Stimulated activated CD8-positive, alpha-beta memory T cell treated with anti-CD3 and anti-CD28 coated beads, Interleukin-4, amount 100 ng/mL, for 1 hour (primary cell): ENCODE measurements around the gene TAGLN3.
A peak's percentile ranks its signal among the peaks of the same experiment; 100 is the strongest.

Source experiments
- DNase-seq, 2 donors: peaks; one replicate each; pipeline ENCODE4 v3.0.0-alpha.2; 2020; ENCODE audit warnings: low read depth in 2 of 2, low spot score in 1 of 2

TAGLN3 gene

DNA sequence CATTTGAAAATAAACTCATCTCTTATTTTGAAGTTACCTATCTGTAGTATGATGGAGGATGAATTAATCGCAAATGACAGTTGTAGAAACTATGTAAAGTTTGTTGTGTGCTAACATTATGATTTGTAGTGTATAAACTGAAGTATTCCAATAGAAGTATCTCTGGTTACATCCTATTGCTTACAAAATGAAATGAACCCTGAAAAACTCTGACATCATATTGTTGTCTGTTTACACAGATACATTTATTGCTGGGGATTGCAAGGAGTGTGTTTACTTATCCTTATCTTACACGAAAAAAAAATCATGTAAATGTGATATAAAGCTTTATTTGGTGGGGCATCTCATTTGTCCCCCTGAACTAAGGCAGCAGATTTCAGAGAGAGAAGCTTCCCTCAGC, 22.5 kb upstream of the TAGLN3 start:
- DNase-seq, result no peak

GRCh38 chr3:111978583-111979433, 19.9 kb upstream of the TAGLN3 start, which contains the start of gene ABHD10:
Gene ABHD10, plus strand, starts transcription at chr3:111979026. Its CDS starts 36 bp downstream, at chr3:111979062.
- DNase-seq, result peak; percentile 93 to 96

GRCh38 chr3:111979434-111980038, 19.2 kb upstream of the TAGLN3 start:
- no peak for DNase-seq

DNA sequence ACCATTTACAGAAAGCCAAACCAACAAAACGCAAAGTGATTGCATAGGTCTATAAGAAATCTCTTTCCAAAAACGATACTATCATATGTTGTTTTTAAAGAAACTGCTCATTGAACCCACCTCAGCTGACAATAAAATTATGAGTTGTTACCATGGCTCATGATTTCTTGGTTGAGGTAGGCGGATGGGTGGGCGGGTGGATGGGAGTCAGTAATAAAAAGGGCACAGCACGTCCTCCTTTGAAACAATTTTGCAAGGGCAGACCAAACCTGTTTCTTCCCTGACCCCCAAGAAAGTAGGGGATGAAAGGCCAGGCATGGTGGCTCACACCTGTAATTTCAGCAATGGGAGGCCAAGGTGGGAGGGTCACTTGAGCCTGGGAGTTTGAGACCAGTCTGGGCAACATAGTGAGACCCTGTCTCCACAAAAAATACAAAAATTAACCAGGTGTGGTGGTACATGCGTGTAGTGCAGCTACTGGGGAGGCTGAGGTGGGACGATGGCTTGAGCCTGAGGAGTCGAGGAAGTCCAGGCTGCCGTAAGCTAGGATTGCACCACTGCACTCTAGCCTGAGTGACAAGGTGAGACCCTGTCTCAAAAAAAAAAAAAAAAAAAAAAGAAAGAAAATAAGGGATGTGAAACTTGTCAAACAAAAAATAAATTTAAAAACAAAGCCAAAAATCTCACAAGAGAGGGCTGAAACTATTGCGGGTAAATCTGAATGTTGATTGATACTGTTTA, 17.8 kb upstream of the TAGLN3 start:
- DNase-seq, result no peak

DNA sequence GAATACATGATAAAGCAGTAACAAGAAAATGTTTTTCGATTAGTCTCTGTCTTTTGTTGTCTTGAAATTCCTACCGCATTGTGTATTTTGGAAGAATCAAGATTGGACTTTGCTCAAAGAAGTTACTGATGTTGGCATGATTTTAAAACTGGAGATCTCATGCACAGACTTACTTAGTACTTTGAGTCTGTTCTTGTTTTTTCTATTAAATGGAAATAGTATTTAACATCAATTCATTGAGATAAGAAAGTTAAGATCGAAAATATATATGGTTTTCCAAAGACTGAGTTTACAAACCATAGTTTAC, 17.3 kb upstream of the TAGLN3 start:
- DNase-seq, result no peak

GRCh38 chr3:111984636-111985298, 14.0 kb upstream of the TAGLN3 start:
- DNase-seq, result no peak

DNA sequence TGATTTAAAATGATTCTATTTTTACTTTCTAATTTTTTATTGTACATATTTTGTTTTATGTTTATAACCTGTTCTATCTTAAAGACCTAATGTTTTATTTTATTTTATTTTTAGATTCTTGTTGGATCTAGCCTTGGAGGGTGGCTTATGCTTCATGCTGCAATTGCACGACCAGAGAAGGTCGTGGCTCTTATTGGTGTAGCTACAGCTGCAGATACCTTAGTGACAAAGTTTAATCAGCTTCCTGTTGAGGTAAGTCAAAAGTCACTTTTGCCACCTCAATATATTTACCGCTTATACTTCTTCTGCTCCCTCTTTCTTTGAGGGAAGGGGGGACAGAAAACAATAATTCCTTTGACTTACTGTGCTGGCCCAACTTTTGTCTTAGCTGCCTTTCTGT, 11.9 kb upstream of the TAGLN3 start:
- DNase-seq, result no peak

GRCh38 chr3:111989061-111989678, 9.6 kb upstream of the TAGLN3 start:
- DNase-seq, result no peak

- DNase-seq, result no peak
Observed at GRCh38 chr3:111993038-111993437, 5.7 kb upstream of the TAGLN3 start.

DNA sequence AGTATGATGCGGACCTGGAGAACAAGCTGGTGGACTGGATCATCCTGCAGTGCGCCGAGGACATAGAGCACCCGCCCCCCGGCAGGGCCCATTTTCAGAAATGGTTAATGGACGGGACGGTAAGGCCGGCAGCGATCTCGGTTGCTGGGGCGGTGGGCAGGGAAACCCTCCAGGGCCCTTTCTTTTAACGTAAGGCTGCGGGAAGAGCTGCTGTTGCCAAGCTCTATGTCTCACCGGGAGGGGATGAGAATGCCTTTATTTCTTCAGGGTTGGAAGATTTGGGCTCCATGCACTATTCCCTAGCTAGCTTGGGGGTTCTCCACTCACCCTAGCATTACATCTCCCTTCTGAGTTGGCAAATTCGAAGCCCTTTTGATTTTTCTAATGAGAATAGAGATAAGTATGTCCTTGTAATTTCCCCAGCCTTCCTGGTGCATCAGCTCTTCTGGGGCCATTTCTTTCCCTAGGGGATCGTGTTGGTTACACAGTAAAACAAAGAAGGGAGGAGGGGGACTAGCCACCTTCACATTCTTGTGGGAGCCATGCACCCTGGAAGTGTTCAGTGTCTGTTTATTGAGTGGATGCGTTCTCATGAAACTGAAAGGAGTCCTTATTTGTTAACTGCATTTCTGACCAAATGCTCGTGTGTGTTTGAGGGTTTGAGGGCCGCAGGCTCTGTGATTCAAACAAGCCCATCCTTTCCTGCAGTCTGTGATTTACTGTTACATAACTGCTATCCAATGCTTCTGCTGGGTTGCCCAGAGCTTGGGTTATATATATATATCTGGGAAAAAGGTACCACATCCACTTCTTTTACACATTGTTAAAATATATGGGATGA, 982 bp downstream of the TAGLN3 start:
- no peak for DNase-seq

DNA sequence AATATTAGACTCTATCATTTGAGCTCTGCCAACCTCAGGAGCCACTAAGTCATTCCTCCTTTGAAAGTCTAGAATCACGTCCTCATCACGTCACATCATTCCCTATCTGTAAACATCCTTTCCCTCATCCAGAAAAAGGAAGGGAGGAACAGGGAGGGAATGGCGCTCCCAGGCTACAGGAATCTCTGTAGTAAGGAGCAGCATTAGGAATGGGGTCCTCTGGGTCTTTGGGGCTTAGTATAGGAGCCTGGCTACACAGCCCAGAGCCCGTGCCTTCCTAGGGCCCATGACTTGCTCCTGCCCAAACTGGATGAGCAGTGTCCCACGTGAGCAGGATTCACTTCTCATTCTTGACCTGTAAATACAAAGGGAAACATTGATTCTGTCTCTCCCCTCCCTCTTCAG, 1.6 kb downstream of the TAGLN3 start:
- DNase-seq, result no peak

DNA sequence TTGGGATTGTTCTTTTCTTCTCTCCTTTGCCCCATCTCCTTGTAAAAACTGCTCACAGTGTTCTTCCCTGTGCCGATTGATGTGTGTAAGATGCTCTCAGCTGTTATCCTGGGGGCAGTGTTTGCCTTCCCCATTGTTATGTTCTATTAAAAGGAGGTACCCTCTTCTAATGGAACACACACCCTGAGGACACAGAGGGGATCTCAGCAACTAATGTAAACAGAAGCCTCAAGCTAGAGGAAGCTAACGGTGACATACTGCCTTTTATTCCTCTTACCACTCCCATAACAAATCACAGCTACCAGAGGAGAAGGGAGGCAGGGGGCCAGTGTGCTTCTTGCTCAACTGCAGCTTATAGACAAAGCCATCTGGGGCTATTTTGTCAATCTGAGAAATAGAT, 2.2 kb downstream of the TAGLN3 start:
- DNase-seq, result no peak

DNA sequence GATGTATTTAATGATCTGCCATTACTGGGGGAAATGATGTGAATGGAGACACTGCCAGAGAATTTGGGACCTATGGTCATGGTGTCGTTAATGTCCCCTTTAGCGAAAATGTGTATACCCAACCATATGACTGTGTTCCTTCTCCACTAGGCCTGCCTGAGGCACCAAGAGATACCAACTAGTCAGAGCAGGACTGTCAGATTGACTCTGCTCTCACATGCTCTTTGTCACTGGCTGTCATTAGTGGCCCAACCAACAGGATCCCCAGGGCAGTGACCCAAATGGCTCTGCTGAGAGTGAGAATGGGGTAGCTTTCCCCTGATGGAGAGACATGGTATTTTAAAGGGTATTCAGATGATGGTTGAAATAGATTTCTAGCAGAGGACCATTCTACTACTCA, 2.8 kb downstream of the TAGLN3 start:
- no peak for DNase-seq

DNA sequence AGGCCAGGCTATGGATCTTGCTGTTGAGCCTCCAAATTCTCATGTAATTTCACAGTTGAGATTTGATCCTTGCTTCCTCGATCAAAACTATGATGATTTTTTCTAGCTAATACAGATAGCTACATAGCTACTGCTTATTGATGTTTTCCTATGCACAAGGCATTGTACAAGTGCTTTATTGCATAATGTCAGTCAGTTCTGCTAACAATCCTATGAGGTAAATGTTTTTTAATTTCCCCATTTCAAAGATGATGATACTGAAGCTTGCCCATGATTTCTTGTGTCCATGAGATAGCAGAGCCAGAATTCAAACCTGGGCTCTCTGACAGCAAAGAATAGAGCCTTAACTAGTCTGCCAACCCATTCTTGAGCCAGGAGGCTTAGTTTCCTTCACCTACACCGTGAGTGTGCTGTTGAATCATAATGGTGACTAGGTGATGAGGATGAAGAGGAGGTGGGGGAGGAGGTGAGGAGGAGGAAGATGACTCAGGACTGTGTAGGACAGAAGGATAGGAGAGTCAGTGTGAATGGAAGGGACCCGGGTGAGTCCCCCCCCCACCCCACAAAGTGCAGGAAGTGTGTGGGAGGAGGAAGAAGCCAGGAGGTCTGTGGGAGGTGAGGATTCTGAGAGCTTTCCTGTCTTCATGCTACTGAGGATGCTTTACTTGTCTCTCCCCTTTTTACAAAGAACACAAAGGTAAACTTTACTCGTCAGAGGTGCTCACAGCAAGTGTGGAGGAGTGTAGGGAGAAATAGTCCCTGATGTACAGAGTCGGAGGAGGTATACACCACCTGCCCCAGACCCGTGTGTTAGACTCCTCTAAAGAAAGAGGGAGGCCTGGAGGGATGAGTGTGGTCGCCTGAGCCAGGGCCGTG, 3.6 kb downstream of the TAGLN3 start:
- no peak for DNase-seq

DNA sequence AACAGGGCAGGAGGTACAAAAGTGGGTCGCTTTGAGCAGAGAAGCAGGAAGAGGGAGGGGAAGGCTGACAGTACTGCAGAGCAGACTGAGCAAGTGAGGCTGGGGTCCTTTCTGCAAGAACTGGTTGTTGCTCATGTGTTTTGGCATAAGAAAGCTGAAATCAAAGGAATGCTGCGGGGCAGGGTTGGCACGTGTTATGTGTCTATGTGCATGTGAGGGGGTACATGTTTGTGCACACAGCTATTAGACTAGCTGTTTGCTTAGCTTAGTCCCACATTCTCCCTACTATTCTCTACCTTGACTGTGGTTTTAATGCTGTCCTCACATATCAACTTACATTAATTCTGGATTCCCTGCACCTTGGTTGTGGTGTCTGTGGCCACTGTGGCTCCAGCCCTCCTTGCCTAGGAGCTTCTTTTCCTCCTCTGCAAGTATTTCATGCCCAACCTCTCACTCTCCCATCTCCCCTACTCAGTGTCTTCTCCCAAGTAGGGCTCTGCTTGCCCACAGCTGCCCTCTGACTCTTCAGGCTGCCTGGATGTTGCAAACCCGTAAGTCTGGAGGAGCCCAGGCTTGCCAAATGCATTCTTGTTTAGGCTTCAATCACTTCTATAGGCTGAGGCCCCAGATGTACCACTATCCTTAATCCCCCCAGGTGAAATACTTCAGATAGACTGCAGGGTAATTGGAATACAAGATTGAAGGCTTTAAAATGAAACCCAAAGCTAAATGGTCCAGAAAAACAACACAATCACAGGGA, 4.8 kb downstream of the TAGLN3 start:
- DNase-seq, result no peak

DNA sequence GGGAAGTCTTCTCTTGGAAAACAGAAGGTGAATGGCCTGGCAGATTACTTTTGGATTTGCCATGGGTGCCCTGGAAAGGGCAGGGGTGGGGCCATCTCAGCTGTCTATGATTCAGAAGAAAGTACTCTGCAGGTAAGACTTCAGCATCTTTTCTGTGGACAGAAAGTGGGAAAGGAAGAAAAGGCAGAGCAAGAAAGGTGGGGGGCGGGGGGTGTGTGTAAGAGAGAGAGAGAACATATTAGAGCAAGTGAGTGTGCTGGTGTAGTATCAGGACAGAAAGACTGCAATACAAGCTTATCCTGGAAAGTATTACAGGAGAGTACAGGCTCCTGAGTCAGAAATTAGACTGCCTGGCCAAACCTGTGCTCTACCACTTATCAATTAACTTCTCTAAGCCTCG, 5.5 kb downstream of the TAGLN3 start:
- no peak for DNase-seq

- DNase-seq, result no peak
Observed at GRCh38 chr3:112004669-112005068, 5.9 kb downstream of the TAGLN3 start.

- DNase-seq, result no peak
Observed at GRCh38 chr3:112005091-112005672, 6.5 kb downstream of the TAGLN3 start.
